OCI-LY1 (cell line): ENCODE results near the gene CEP44.

Experiments used
- H2AFZ ChIP-seq: fragments of 200-600 bp; sonication (generic), shearing (Covaris generic); 2 replicates; pipeline ENCODE4 v1.6.0; 2014; ENCODE audit warnings: antibody characterized with exemption, mild to moderate bottlenecking, low read length
- H3F3A ChIP-seq: fragments of 200-600 bp; sonication (generic), shearing (Covaris generic); 2 replicates; pipeline ENCODE4 v1.6.0; 2014; ENCODE audit warnings: mild to moderate bottlenecking, antibody characterized with exemption, low read length, moderate library complexity; ENCODE audit not compliant: insufficient read depth
- H3K27ac ChIP-seq: fragments of 200-600 bp; sonication (generic); 2 replicates; pipeline ENCODE4 v1.5.1; 2014; ENCODE audit warnings: low read length, mixed run types, mild to moderate bottlenecking, low read depth; ENCODE audit not compliant: poor library complexity, severe bottlenecking
- H3K27me3 ChIP-seq: fragments of 200-600 bp; sonication (generic); 2 replicates; pipeline ENCODE4 v1.6.0; 2014; ENCODE audit warnings: antibody characterized with exemption, mild to moderate bottlenecking, low read length, moderate library complexity; ENCODE audit not compliant: insufficient read depth
- H3K36me3 ChIP-seq: fragments of 200-600 bp; sonication (generic); 2 replicates; pipeline ENCODE4 v1.6.1; 2014; ENCODE audit warnings: mild to moderate bottlenecking, antibody characterized with exemption, low read length, moderate library complexity, mixed read lengths; ENCODE audit not compliant: insufficient read depth
- H3K4me1 ChIP-seq: fragments of 200-600 bp; sonication (generic); 2 replicates; pipeline ENCODE4 v1.5.1; 2014; ENCODE audit warnings: mild to moderate bottlenecking, low read length, moderate library complexity; ENCODE audit not compliant: insufficient read depth, severe bottlenecking
- H3K4me2 ChIP-seq: fragments of 200-600 bp; sonication (generic), shearing (Covaris generic); 2 replicates; pipeline ENCODE4 v1.6.1; 2014; ENCODE audit warnings: low read length
- H3K4me3 ChIP-seq: fragments of 200-600 bp; sonication (generic); 2 replicates; pipeline ENCODE4 v1.5.1; 2014; ENCODE audit warnings: low read length, low read depth, mild to moderate bottlenecking, mixed read lengths; ENCODE audit not compliant: poor library complexity, severe bottlenecking
- H3K79me2 ChIP-seq: fragments of 200-600 bp; shearing (Covaris generic); 2 replicates; pipeline ENCODE4 v1.6.1; 2016; ENCODE audit warnings: mixed run types, low read length, mixed read lengths; ENCODE audit not compliant: insufficient read depth
- H3K9ac ChIP-seq: fragments of 200-600 bp; sonication (generic), shearing (Covaris generic); 2 replicates; pipeline ENCODE4 v1.6.1; 2014; ENCODE audit warnings: mild to moderate bottlenecking, low read length, mixed read lengths
- H3K9me2 ChIP-seq: fragments of 200-600 bp; sonication (generic), shearing (Covaris generic); 2 replicates; pipeline ENCODE4 v1.6.1; 2014; ENCODE audit warnings: low read depth, mild to moderate bottlenecking, low read length, mixed read lengths
- H3K9me3 ChIP-seq: fragments of 200-600 bp; shearing (Covaris generic); 2 replicates; pipeline ENCODE4 v1.6.1; 2014; ENCODE audit warnings: low read length, mixed read lengths
- H4K20me1 ChIP-seq: fragments of 200-600 bp; sonication (generic), shearing (Covaris generic); 2 replicates; pipeline ENCODE4 v1.6.0; 2016; ENCODE audit warnings: mild to moderate bottlenecking, low read length; ENCODE audit not compliant: insufficient read depth
- CTCF ChIP-seq: fragments of 200-600 bp; sonication (generic), shearing (Covaris generic); IDR thresholded peaks from 2 replicates; pipeline ENCODE4 v1.5.1; 2017; ENCODE audit warnings: mild to moderate bottlenecking, antibody characterized with exemption, low read length, moderate library complexity, mixed read lengths
- EZH2 ChIP-seq: fragments of 200-600 bp; sonication (generic), shearing (Covaris generic); IDR thresholded peaks from 2 replicates; pipeline ENCODE4 v1.8.0; 2017; ENCODE audit warnings: borderline replicate concordance, mixed run types, mild to moderate bottlenecking, antibody characterized with exemption, low read length, moderate library complexity, mixed read lengths

The CEP44 gene

GRCh38 chr4:174281901-174282300 is 1.8 kb upstream of the CEP44 start:
- Histone ChIP-seq H3K79me2 (peaks cover 83% of the 10 kb centered on the region), H3K9ac (peak overlapping the region; percentile 96), H3K9me3 (peaks cover 8% of the 10 kb centered on the region; the same call in 1 of the 2 replicates), H3K4me2 (peak overlapping the region; percentile 86), H3F3A (no peaks in the 10 kb centered on the region), H3K9me2 (no peaks in the 10 kb centered on the region), H3K4me3 (peak overlapping the region; percentile 90), H4K20me1 (no peaks in the 10 kb centered on the region), H2AFZ (no peak overlapping the region), H3K36me3 (peaks cover 14% of the 10 kb centered on the region), H3K27ac (no peak overlapping the region), H3K4me1 (peaks cover 53% of the 10 kb centered on the region), H3K27me3 (no peaks in the 10 kb centered on the region)
- no peak for TF ChIP-seq CTCF
- TF ChIP-seq EZH2: no peak

- Histone ChIP-seq H3K4me1 (peaks cover 44% of the 10 kb centered on the region), H3K4me3 (peak overlapping the region; percentile 90), H3K27ac (peak overlapping the region; percentile 93), H3K27me3 (no peaks in the 10 kb centered on the region), H3F3A (no peaks in the 10 kb centered on the region), H4K20me1 (no peaks in the 10 kb centered on the region), H3K9ac (peak overlapping the region; percentile 96), H3K4me2 (peak overlapping the region; percentile 86), H2AFZ (peak overlapping the region; percentile 95), H3K36me3 (peaks cover 22% of the 10 kb centered on the region), H3K9me3 (peaks cover 8% of the 10 kb centered on the region; the same call in 1 of the 2 replicates), H3K79me2 (peaks cover 80% of the 10 kb centered on the region), H3K9me2 (no peaks in the 10 kb centered on the region)
- no peak for TF ChIP-seq EZH2
- no peak for TF ChIP-seq CTCF
Observed at GRCh38 chr4:174282836-174283506, 740 bp upstream of the CEP44 start.

GRCh38 chr4:174284487-174284886 is 776 bp downstream of the CEP44 start:
- Histone ChIP-seq H3K36me3 (peaks cover 22% of the 10 kb centered on the region), H3K9ac (peak overlapping the region; percentile 96), H3K4me1 (peaks cover 40% of the 10 kb centered on the region), H3K27me3 (no peaks in the 10 kb centered on the region), H2AFZ (no peak overlapping the region), H3K79me2 (peaks cover 72% of the 10 kb centered on the region), H3K4me3 (peak overlapping the region; percentile 90), H3K4me2 (peak overlapping the region; percentile 86), H3K9me3 (peaks cover 5% of the 10 kb centered on the region; the same call in 1 of the 2 replicates), H3F3A (no peaks in the 10 kb centered on the region), H4K20me1 (no peaks in the 10 kb centered on the region), H3K9me2 (no peaks in the 10 kb centered on the region), H3K27ac (peak overlapping the region; percentile 93)
- TF ChIP-seq CTCF (no peak), EZH2 (no peak)
